Muscle of leg (tissue), 11 donors: ENCODE data around the gene CD59. TPM values are rescaled to one million over a fixed set of nuclear protein-coding genes. Genes with fewer than 3 reads are reported as not detected.
"Not testable (repeated sequence)": the region's sequence is repeated elsewhere in the genome, so short reads cannot be mapped to it uniquely, and the experiment has no call there.

Source experiments
- DNase-seq: peaks from one replicate; pipeline ENCODE4 v3.0.0; 2013
- H3K27ac ChIP-seq: one replicate; pipeline ENCODE4 v1.5.1; 2013; ENCODE audit warnings: mild to moderate bottlenecking, low read length, control low read depth
- H3K27me3 ChIP-seq: one replicate; pipeline ENCODE4 v1.6.1; 2013; ENCODE audit warnings: low read length; ENCODE audit not compliant: control insufficient read depth, insufficient read depth
- H3K36me3 ChIP-seq: one replicate; pipeline ENCODE4 v1.6.1; 2013; ENCODE audit warnings: low read length; ENCODE audit not compliant: control insufficient read depth, insufficient read depth
- H3K4me1 ChIP-seq: one replicate; pipeline ENCODE4 v1.6.1; 2013; ENCODE audit warnings: low read length; ENCODE audit not compliant: control insufficient read depth, insufficient read depth
- H3K4me3 ChIP-seq: one replicate; pipeline ENCODE4 v1.5.1; 2013; ENCODE audit warnings: low read length, control low read depth
- H3K9me3 ChIP-seq: replicated peaks from 2 replicates; pipeline ENCODE4 v1.6.1; 2013; ENCODE audit warnings: low read depth, low read length; ENCODE audit not compliant: control insufficient read depth
- WGBS: methylation state at CpG from one replicate; pipeline ENCODE4 v1.1.5; 2013; ENCODE audit warnings: missing lambda C conversion rate; ENCODE audit not compliant: insufficient coverage; 5-methylcytosine and 5-hydroxymethylcytosine counted together
- polyA plus RNA-seq, 8 donors: library from polyadenylated mRNA; unstranded; fragments of 120-200 nt; gene quantifications; one replicate each; pipeline versions ENCODE4 v1.2.1 to v1.2.3, GENCODE V29; 2013; ENCODE audit warnings: inconsistent platforms in 1 of 8, low replicate concordance in 1 of 8; ENCODE audit not compliant: insufficient read length in 8 of 8, insufficient read depth in 1 of 8
- total RNA-seq: library from RNA; stranded (reverse); fragments of 120-200 nt; gene quantifications from one replicate; pipeline ENCODE4 v1.2.4, GENCODE V29; 2013

CD59 gene
- total and polyA plus RNA-seq, 9 donors = 86.6 to 149 (median 107) TPM

GRCh38 chr11:33731723-33732531 lies 4.3 kb downstream of the CD59 start:
- 44% methylated on average over 2 of the region's 9 CpGs for WGBS
- DNase-seq = peak; percentile 60
- Histone ChIP-seq H3K4me3 (no peak overlapping the region), H3K9me3 (no peaks in the 10 kb centered on the region), H3K36me3 (peaks cover 5% of the 10 kb centered on the region), H3K27me3 (no peaks in the 10 kb centered on the region), H3K4me1 (peaks cover 16% of the 10 kb centered on the region), H3K27ac (no peak overlapping the region)

GRCh38 chr11:33730716-33731115 lies 5.5 kb downstream of the CD59 start:
- Histone ChIP-seq H3K4me1 (peaks cover 12% of the 10 kb centered on the region), H3K27ac (no peak overlapping the region)

GRCh38 chr11:33729072-33729664 lies 7.1 kb downstream of the CD59 start:
- H3K36me3 ChIP-seq, H3K9me3 ChIP-seq, DNase-seq, H3K27ac ChIP-seq, H3K4me3 ChIP-seq, H3K27me3 ChIP-seq: not testable (repeated sequence)
- no CpG with 5 or more reads among the region's 5 CpGs for WGBS
- H3K4me1 ChIP-seq = peaks cover 11% of the 10 kb centered on the region

More at GRCh38 chr11:33730716-33731115, 5.5 kb downstream of the CD59 start:
- H3K27me3 ChIP-seq = no peaks in the 10 kb centered on the region
- H3K4me3 ChIP-seq = no peak overlapping the region
- H3K36me3 ChIP-seq = peaks cover 5% of the 10 kb centered on the region
- H3K9me3 ChIP-seq = no peaks in the 10 kb centered on the region
- 75% methylated on average over 3 of the region's 7 CpGs for WGBS
- DNase-seq = no peak

GRCh38 chr11:33727539-33727938 lies 8.7 kb downstream of the CD59 start:
- no CpG with 5 or more reads among the region's 1 CpG for WGBS
- peaks cover 22% of the 10 kb centered on the region for H3K4me1 ChIP-seq
- DNase-seq, H3K27ac ChIP-seq, H3K9me3 ChIP-seq, H3K36me3 ChIP-seq, H3K27me3 ChIP-seq, H3K4me3 ChIP-seq: not testable (repeated sequence)

GRCh38 chr11:33725496-33725895 lies 10.7 kb downstream of the CD59 start:
- no peak for DNase-seq
- WGBS = no CpG with 5 or more reads among the region's 5 CpGs
- H3K9me3 ChIP-seq = no peaks in the 10 kb centered on the region
- H3K36me3 ChIP-seq = peaks cover 9% of the 10 kb centered on the region
- no peak overlapping the region for H3K4me3 ChIP-seq
- H3K4me1 ChIP-seq = peaks cover 41% of the 10 kb centered on the region
- H3K27me3 ChIP-seq = no peaks in the 10 kb centered on the region
- H3K27ac ChIP-seq = no peak overlapping the region

- Histone ChIP-seq H3K4me3 (no peak overlapping the region), H3K36me3 (peaks cover 17% of the 10 kb centered on the region), H3K27ac (peak overlapping the region; percentile 80), H3K4me1 (peaks cover 46% of the 10 kb centered on the region), H3K9me3 (no peaks in the 10 kb centered on the region), H3K27me3 (no peaks in the 10 kb centered on the region)
- WGBS = no CpG with 5 or more reads among the region's 4 CpGs
- DNase-seq = peak; percentile 87
Observed at GRCh38 chr11:33724644-33725035, 11.6 kb downstream of the CD59 start.

- peaks cover 49% of the 10 kb centered on the region for H3K4me1 ChIP-seq
- H3K4me3 ChIP-seq = no peak overlapping the region
- peak; percentile 63 for DNase-seq
- H3K27ac ChIP-seq = peak overlapping the region; percentile 89
- H3K9me3 ChIP-seq = no peaks in the 10 kb centered on the region
- H3K27me3 ChIP-seq = no peaks in the 10 kb centered on the region
- H3K36me3 ChIP-seq = peaks cover 24% of the 10 kb centered on the region
- no CpG with 5 or more reads among the region's 6 CpGs for WGBS
Observed at GRCh38 chr11:33723238-33723881, 12.9 kb downstream of the CD59 start.

- Histone ChIP-seq H3K9me3 (no peaks in the 10 kb centered on the region), H3K36me3 (peaks cover 24% of the 10 kb centered on the region), H3K27ac (peak overlapping the region; percentile 89), H3K27me3 (no peaks in the 10 kb centered on the region), H3K4me3 (no peak overlapping the region), H3K4me1 (peaks cover 49% of the 10 kb centered on the region)
- DNase-seq = no peak
- 89% methylated on average over 1 of the region's 2 CpGs for WGBS
Observed at GRCh38 chr11:33722590-33723234, 13.5 kb downstream of the CD59 start.

- Histone ChIP-seq H3K4me3 (no peak overlapping the region), H3K27me3 (no peaks in the 10 kb centered on the region), H3K9me3 (no peaks in the 10 kb centered on the region), H3K4me1 (peaks cover 49% of the 10 kb centered on the region), H3K27ac (peak overlapping the region; percentile 89), H3K36me3 (peaks cover 31% of the 10 kb centered on the region)
- WGBS = 86% methylated on average over 5 of the region's 5 CpGs
- no peak for DNase-seq
Observed at GRCh38 chr11:33721984-33722383, 14.2 kb downstream of the CD59 start.

- Histone ChIP-seq H3K27me3 (no peaks in the 10 kb centered on the region), H3K27ac (peak overlapping the region; percentile 89), H3K9me3 (no peaks in the 10 kb centered on the region), H3K4me1 (peaks cover 49% of the 10 kb centered on the region), H3K4me3 (no peak overlapping the region), H3K36me3 (peaks cover 36% of the 10 kb centered on the region)
- DNase-seq = peak; percentile 64
- no CpG with 5 or more reads among the region's 1 CpG for WGBS
Observed at GRCh38 chr11:33721426-33721825, 14.8 kb downstream of the CD59 start.
